ENCODE data around the gene LDHA.

DNA sequence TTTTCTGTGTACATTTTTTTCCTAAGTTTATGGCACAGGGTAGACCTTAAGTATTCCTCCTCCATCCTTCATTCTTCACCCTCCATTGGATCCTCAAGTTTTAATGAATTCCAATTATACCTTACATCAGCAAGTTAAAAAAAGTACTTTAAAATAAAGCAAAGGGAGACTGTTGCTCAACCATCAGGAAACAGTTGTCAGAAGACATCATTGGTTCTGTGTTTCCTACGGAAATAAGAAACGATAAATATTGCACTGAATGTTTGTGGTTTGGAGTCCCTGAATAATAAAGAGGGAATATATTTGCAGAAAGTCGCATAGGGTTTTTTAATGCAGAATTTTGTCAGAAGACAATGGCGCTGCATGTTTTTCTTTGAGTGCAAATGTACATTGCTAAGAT lies 28.1 kb upstream of the LDHA start:
- TF ChIP-seq ZNF654 (tag by site-specific recombination; IDR thresholded peaks at IDR 0.05; ENCODE audit: low read depth) (no peak), ZNF292 (tag by site-specific recombination; IDR thresholded peaks at IDR 0.05; ENCODE audit: borderline replicate concordance, low read depth) (no peak), SP2 (tag by site-specific recombination; IDR thresholded peaks at IDR 0.05) (no peak)
- TF ChIP-seq, protein P1, sequence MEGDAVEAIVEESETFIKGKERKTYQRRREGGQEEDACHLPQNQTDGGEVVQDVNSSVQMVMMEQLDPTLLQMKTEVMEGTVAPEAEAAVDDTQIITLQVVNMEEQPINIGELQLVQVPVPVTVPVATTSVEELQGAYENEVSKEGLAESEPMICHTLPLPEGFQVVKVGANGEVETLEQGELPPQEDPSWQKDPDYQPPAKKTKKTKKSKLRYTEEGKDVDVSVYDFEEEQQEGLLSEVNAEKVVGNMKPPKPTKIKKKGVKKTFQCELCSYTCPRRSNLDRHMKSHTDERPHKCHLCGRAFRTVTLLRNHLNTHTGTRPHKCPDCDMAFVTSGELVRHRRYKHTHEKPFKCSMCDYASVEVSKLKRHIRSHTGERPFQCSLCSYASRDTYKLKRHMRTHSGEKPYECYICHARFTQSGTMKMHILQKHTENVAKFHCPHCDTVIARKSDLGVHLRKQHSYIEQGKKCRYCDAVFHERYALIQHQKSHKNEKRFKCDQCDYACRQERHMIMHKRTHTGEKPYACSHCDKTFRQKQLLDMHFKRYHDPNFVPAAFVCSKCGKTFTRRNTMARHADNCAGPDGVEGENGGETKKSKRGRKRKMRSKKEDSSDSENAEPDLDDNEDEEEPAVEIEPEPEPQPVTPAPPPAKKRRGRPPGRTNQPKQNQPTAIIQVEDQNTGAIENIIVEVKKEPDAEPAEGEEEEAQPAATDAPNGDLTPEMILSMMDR (tag by site-specific recombination; IDR thresholded peaks at IDR 0.05) = no peak
- TF ChIP-seq, protein P2, sequence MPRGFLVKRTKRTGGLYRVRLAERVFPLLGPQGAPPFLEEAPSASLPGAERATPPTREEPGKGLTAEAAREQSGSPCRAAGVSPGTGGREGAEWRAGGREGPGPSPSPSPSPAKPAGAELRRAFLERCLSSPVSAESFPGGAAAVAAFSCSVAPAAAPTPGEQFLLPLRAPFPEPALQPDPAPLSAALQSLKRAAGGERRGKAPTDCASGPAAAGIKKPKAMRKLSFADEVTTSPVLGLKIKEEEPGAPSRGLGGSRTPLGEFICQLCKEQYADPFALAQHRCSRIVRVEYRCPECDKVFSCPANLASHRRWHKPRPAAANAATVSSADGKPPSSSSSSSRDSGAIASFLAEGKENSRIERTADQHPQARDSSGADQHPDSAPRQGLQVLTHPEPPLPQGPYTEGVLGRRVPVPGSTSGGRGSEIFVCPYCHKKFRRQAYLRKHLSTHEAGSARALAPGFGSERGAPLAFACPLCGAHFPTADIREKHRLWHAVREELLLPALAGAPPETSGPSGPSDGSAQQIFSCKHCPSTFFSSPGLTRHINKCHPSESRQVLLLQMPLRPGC (tag by site-specific recombination; IDR thresholded peaks at IDR 0.05) = no peak
